ENCODE measurements around the gene CDHR3.

The CDHR3 gene

GRCh38 chr7:106069471-106070200 lies 106.6 kb downstream of the CDHR3 start:
- no peak for DNase-seq

- DNase-seq, result peak; percentile 26
These were observed 107.1 kb downstream of the CDHR3 start for GRCh38 chr7:106070201-106070551.

GRCh38 chr7:106070567-106071254 lies 107.6 kb downstream of the CDHR3 start:
- peak; percentile 41 for DNase-seq

GRCh38 chr7:106071356-106071998 lies 108.4 kb downstream of the CDHR3 start:
- DNase-seq, result peak; percentile 68

GRCh38 chr7:106071999-106072714 lies 109.1 kb downstream of the CDHR3 start:
- DNase-seq, result peak; percentile 89

GRCh38 chr7:106072715-106073091 lies 109.6 kb downstream of the CDHR3 start:
- no peak for DNase-seq

GRCh38 chr7:106073701-106074100 lies 110.6 kb downstream of the CDHR3 start:
- DNase-seq, result no peak

- no peak for DNase-seq
These were observed 111.2 kb downstream of the CDHR3 start for GRCh38 chr7:106074257-106074656.

- DNase-seq, result no peak
These were observed 112.9 kb downstream of the CDHR3 start for GRCh38 chr7:106075937-106076336.

- no peak for DNase-seq
These were observed 113.5 kb downstream of the CDHR3 start for GRCh38 chr7:106076537-106076936.

- no peak for DNase-seq
These were observed 117.4 kb downstream of the CDHR3 start for GRCh38 chr7:106080300-106080987.

- no peak for DNase-seq
These were observed 119.2 kb downstream of the CDHR3 start for GRCh38 chr7:106082087-106082854.

All from NCI-H2029 treated with DMSO at 0.1 percent for 48 hours (cell line).